ENCODE measurements around the gene CFAP68. TPM values are rescaled to one million over a fixed set of nuclear protein-coding genes. Genes with fewer than 3 reads are reported as not detected.

CFAP68 gene
- total RNA-seq (2022; extraction: Qiagen RNA extraction; ENCODE audit: low read depth), result 30.1 to 34.3 TPM (median 32.2 TPM) in 5 replicates

GRCh38 chr11:111878849-111879636 lies at the start of gene CFAP68, which contains the start of gene FDXACB1:
Gene CFAP68 (plus strand): TSS chr11:111879541. CDS start chr11:111879561, 20 bp downstream.
Gene FDXACB1 (minus strand): TSS chr11:111879165. CDS start chr11:111879132, 33 bp downstream.

GRCh38 chr11:111870886-111871692 lies 8.3 kb upstream of the CFAP68 start, which contains the start of gene ALG9:
Gene ALG9 (minus strand): TSS chr11:111871581. CDS start chr11:111871482, 99 bp downstream.

GRCh38 chr11:111911563-111912401 lies 32.4 kb downstream of the CFAP68 start, which contains the start of gene CRYAB:
Gene CRYAB (minus strand): TSS chr11:111911770. CDS start chr11:111911724, 46 bp downstream.

GRCh38 chr11:111912535-111912934 lies 33.2 kb downstream of the CFAP68 start, which contains the start of gene HSPB2:
Gene HSPB2 (plus strand): TSS chr11:111912734. CDS start chr11:111912830, 96 bp downstream.

GRCh38 chr11:111918390-111919256 lies 39.3 kb downstream of the CFAP68 start, which contains the start of gene C11orf52:
Gene C11orf52 (plus strand): TSS chr11:111918913. CDS start chr11:111918973, 60 bp downstream.

Other genes starting within 250 kb of the CFAP68 start
- 14.1 to 18.6 TPM (median 17.9 TPM) in 5 replicates for gene PPP2R1B, start 113.2 kb upstream of the CFAP68 start, total RNA-seq (2022; extraction: Qiagen RNA extraction; ENCODE audit: low read depth)
- 17.3 to 21.6 TPM (median 19.3 TPM) in 5 replicates for gene ALG9, start 8.0 kb upstream of the CFAP68 start, total RNA-seq (2022; extraction: Qiagen RNA extraction; ENCODE audit: low read depth)
- 0.88 to 1.6 TPM (median 1.6 TPM) in 5 replicates for gene FDXACB1, start 376 bp upstream of the CFAP68 start, total RNA-seq (2022; extraction: Qiagen RNA extraction; ENCODE audit: low read depth)
- gene CRYAB, start 32.2 kb downstream of the CFAP68 start, total RNA-seq (2022; extraction: Qiagen RNA extraction; ENCODE audit: low read depth), result 5.7 to 13.0 TPM (median 7.1 TPM) in 5 replicates
- not detected in 5 replicates for gene HSPB2, start 33.2 kb downstream of the CFAP68 start, total RNA-seq (2022; extraction: Qiagen RNA extraction; ENCODE audit: low read depth)
- not detected in 5 replicates for gene C11orf52, start 39.4 kb downstream of the CFAP68 start, total RNA-seq (2022; extraction: Qiagen RNA extraction; ENCODE audit: low read depth)
- 3.6 to 7.5 TPM (median 6.3 TPM) in 5 replicates for gene DIXDC1, start 57.8 kb downstream of the CFAP68 start, total RNA-seq (2022; extraction: Qiagen RNA extraction; ENCODE audit: low read depth)
- gene DLAT, start 145.9 kb downstream of the CFAP68 start, total RNA-seq (2022; extraction: Qiagen RNA extraction; ENCODE audit: low read depth), result 18.9 to 35.8 TPM (median 29.2 TPM) in 5 replicates
- gene PIH1D2, start 194.5 kb downstream of the CFAP68 start, total RNA-seq (2022; extraction: Qiagen RNA extraction; ENCODE audit: low read depth), result 0.83 to 1.4 TPM (median 1.2 TPM) in 5 replicates
- gene NKAPD1, start 194.8 kb downstream of the CFAP68 start, total RNA-seq (2022; extraction: Qiagen RNA extraction; ENCODE audit: low read depth), result 12.4 to 19.4 TPM (median 14.8 TPM) in 5 replicates
- 65.0 to 88.5 TPM (median 70.3 TPM) in 5 replicates for gene TIMM8B, start 207.2 kb downstream of the CFAP68 start, total RNA-seq (2022; extraction: Qiagen RNA extraction; ENCODE audit: low read depth)
- 65.1 to 83.1 TPM (median 66.2 TPM) in 5 replicates for gene SDHD, start 207.3 kb downstream of the CFAP68 start, total RNA-seq (2022; extraction: Qiagen RNA extraction; ENCODE audit: low read depth)